Ramos (cell line): ENCODE measurements around the gene PDK2.

Source experiments
- in situ Hi-C: fragments of 300-500 bp; cut with MboI; formaldehyde crosslinking; loops from one replicate; pipeline ENCODE4 v1.14.3; 2022; ENCODE audit warnings: low sequenced_read_pairs; ENCODE audit not compliant: unreplicated experiment

Gene PDK2

GRCh38 chr17:50112694-50113093 is 17.5 kb downstream of the PDK2 start:
- in situ Hi-C loops, result no loop called here

- in situ Hi-C loops, result no loop called here
Measured at GRCh38 chr17:50113624-50114320, 18.6 kb downstream of the PDK2 start.

GRCh38 chr17:50114401-50114800 is 19.2 kb downstream of the PDK2 start:
- in situ Hi-C loops, result no loop called here

DNA sequence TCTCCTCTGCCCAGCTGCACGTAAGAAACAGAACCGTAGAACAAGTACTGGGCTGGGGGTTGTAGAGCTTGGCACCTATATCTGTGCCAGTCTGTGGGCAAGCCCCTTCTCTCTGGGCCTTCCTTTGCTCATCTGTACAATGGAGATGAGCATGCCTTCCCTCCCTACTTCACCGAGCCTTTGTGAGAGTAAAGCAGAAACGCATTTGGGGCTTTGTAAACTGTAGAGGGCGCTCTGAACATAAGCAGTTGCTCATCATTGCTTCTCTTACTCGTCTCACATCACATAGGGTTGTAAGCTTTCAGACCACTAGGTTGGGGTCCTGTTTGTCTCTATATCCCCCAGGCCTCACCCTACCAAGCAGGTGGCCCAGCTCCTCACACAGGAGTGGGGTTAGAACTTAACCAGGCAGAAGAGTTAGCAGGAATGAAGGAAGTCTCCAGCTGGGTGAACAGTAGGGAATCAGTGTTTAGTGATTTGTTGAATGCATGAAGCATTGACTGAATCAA is 19.8 kb downstream of the PDK2 start:
- in situ Hi-C loops, result no loop called here

DNA sequence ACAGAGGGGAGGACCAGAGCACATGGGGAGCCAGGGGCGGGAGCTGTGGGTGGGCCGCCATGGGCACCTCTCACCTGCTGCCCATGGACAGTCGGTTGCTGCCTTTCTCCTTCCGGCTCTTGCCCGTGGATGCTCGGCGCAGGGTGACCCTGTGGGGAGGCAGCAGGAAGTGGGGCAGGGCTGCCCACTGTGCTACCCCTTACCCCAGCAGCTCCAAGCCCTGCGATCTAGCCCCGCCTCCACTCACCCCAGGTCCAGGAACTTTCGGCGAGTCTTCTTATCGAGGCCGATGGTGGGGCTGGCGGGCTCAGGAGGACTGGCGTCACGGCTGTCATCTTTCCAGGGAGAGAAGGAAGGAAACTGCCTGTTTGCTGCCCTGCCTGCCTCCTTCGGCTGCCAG is 20.6 kb downstream of the PDK2 start:
- in situ Hi-C loops, result no loop called here

GRCh38 chr17:50117202-50118051 is 22.3 kb downstream of the PDK2 start:
- in situ Hi-C loops, result no loop called here

DNA sequence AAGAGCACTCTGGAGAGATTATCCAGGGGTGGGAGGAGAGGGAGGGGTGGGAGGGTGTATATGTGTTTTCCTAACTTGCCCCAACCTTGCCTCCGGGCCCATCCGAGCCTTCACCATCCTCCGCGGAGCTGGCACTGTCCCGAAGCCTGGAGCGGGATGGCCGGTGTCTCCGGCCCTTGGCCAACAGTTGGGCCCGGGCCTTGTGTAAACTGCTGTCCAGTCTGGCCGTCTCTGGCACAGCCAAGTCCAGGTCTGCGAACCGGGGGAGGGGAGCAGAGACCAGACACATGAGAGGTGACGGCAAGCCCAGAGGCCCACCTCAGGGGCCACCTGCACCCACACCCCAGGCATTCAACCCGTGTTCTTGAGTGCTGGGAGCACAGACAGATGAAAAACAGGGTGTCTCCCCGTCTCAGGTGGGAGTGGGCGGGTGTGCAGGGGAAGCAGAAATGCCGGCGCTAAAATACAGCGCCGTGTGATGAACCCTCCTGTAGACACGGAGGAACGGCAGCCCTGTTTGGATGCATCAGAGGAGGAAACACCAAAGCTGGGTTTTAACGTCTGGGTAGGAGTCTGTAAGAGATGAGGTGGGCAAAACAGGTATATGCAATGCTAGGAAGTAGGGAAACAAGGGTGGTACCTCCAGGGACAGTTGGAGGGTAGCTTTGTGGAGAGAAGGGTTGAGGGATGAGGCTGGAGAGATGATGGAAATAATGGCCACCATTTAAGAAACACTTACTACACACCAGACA is 23.1 kb downstream of the PDK2 start:
- in situ Hi-C loops, result no loop called here

DNA sequence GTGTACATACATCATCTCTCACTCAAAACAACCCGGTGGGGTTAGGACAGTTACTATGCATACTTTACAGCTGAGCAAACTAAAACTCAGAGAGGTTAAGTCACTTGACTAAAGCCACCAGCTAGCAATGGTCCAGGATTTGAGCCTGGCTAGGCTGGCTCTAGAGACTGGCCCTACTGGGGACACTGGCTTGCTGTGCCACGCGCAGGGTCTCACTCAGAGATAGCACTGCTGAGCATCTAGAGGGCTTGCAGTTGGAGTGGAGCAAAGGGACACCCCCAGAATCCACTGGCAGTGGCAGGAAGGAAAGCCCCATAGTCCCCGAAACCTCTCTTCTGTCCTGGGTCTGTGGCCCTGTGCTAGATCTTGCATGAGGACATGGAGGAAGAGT is 23.7 kb downstream of the PDK2 start:
- in situ Hi-C loops, result no loop called here

- in situ Hi-C loops, result no loop called here
Measured at GRCh38 chr17:50120475-50121253, 25.5 kb downstream of the PDK2 start.

DNA sequence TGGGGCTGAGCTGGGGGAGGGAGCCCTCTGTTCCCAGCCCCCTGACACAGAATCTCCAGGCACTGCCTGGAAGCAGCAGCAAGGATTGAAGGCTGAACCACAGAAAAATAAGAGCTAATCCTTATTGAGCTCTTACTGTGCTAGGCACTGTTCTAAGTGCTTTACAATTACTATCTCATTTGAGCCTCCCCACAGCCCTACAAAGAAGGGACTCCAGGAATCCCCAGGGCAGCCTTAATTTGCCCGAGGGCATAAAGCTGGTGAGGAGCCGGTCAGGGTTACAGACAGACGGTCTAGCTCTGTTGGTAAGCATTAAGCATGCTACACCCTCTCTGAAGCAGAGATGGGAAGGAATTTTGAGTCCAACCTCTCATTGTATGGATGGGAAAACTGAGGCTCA is 27.8 kb downstream of the PDK2 start:
- in situ Hi-C loops, result no loop called here

DNA sequence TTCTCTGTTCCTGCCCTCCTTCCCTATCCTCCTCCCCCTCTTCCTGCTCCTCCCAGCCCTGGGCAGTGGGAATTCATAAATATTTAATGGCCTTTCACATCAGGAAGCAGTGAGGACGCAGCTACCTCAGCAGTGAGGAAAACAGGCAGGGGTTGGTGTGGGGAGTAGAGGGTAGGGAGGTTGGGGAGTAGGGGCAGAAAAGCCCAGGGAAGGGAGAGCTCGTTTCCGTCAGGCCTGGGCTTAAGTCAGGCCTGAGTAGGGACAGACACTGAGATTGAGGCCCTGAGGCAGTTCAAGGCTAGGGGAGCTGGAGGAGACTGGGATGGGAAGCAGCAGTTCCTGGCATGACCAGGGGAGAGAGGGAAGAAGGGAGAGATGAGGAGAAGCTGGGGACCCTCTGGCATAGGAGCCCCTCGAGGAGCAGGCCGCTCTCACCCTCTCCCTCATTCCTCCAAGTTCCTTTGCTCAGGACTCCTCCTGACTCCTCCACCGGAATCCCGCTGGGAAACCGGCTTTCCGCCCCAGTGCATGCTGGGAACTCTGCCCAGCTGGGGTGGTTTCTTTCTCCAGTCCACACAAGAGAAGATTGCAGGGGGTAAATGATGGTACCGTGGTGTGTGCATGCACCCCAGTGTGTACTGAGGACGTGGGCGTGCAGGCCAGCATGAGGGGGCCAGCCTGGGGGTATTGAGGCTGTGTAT is 28.6 kb downstream of the PDK2 start:
- in situ Hi-C loops, result no loop called here

- in situ Hi-C loops, result no loop called here
Measured at GRCh38 chr17:50125420-50125997, 30.4 kb downstream of the PDK2 start.

GRCh38 chr17:50127697-50128361 is 32.7 kb downstream of the PDK2 start:
- in situ Hi-C loops, result no loop called here

- in situ Hi-C loops, result no loop called here
Measured at GRCh38 chr17:50128441-50129352, 33.5 kb downstream of the PDK2 start.

GRCh38 chr17:50129353-50129727 is 34.2 kb downstream of the PDK2 start:
- in situ Hi-C loops, result no loop called here

GRCh38 chr17:50129728-50130558 is 34.8 kb downstream of the PDK2 start, which contains the start of gene SAMD14:
SAMD14 (minus strand) TSS chr17:50130160; CDS start chr17:50124959, 5,201 bp downstream.
- in situ Hi-C loops, result no loop called here
